ENCODE data around the gene MAEA. TPM values are rescaled to one million over a fixed set of nuclear protein-coding genes. Genes with fewer than 3 reads are reported as not detected.

Gene MAEA
- total and polyA plus RNA-seq, 9 of the 15 experiments (the other 6 are each of a cell fraction or from before 2014, with no cell fraction given) = 2.1 to 86.5 (median 45.0) TPM

DNA sequence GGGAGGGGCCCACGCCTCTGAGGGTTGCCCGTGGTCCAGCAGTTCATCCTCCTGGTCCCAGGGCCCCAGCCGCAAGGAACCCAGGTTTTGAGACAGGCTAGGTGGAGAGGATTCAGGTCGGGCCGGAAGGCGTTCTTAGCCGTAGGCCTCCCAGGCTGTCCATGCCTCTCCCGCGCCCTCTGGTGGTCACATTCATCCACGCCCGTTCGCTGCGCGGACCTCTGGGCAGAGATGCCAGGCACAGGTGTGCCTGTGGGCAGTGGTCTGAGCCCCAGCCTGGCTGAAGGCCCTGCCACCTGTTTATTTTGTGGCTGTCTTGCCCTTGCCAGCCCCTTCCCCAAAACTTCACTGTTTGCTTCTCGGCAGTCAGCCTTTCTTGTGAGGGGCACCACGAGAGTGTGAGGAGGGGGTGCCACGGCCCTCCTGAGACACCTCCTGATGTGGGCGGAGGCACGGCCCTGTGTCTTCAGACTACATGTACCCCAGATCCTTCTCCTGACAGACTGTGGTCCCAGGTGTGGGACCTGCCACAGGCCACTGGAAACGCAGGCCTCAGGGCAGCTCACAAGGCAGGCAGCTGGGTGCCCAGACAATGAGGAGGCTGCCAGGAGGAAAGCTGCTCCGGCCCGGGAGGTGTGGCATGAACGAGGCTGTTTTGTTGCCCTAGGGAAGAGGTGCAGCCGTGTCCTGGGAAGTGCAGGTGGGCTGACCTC is 62.3 kb downstream of the MAEA start (continued):
- TF ChIP-seq MYBL2 (IDR thresholded peaks at IDR 0.05; ENCODE audit: low read depth) (no peak), MYBL2 (CRISPR knock-in tag; IDR thresholded peaks at IDR 0.05; ENCODE audit: borderline replicate concordance) (no peak), RBFOX2 (IDR thresholded peaks at IDR 0.05; ENCODE audit: low read depth, low read length) (peak; percentile 51), NR2C1 (IDR thresholded peaks at IDR 0.05) (no peak), NR2C1 (tag; IDR thresholded peaks at IDR 0.05) (no peak), MTA3 (IDR thresholded peaks at IDR 0.05; ENCODE audit: borderline replicate concordance) (0 out of 2 replicates have a peak, but pooled peaks have one; percentile 30), ZNF77 (CRISPR knock-in tag; IDR thresholded peaks at IDR 0.05) (no peak), ZFX (CRISPR knock-in tag; IDR thresholded peaks at IDR 0.05) (peak; percentile 23; the same call in 1 of the 2 replicates), RCOR1 (IDR thresholded peaks at IDR 0.05; ENCODE audit: borderline replicate concordance in 1 of 2, low read depth in 2 of 2, low read length in 2 of 2) (peak in 1 of 2 experiments; percentile 13; a peak in 1 of 4 replicates), YY1 (IDR thresholded peaks at IDR 0.05; ENCODE audit: borderline replicate concordance in 1 of 3, control insufficient read depth in 1 of 3, extremely low read depth in 1 of 3, insufficient read depth in 3 of 3, insufficient read length in 1 of 3, insufficient replicate concordance in 2 of 3, low read depth in 1 of 3, low read length in 2 of 3) (peak in 2 of 3 experiments; percentile 16 to 43), SP2 (IDR thresholded peaks at IDR 0.05; ENCODE audit: extremely low read depth, low read depth, low read length, poor library complexity, severe bottlenecking) (no peak), ETV1 (tag; conservative IDR thresholded peaks at IDR 0.05; ENCODE audit: low read depth) (0 out of 2 replicates have a peak, but pooled peaks have one; percentile 36), TAF9B (IDR thresholded peaks at IDR 0.05; ENCODE audit: partially characterized antibody) (no peak), CTBP1 (IDR thresholded peaks at IDR 0.05; ENCODE audit: borderline replicate concordance) (0 out of 2 replicates have a peak, but pooled peaks have one; percentile 54), MYNN (IDR thresholded peaks at IDR 0.05) (peak; percentile 80), MYNN (CRISPR knock-in tag; IDR thresholded peaks at IDR 0.05) (no peak), CXXC5 (CRISPR knock-in tag; IDR thresholded peaks at IDR 0.05) (0 out of 2 replicates have a peak, but pooled peaks have one; percentile 21), HNRNPL (IDR thresholded peaks at IDR 0.05; ENCODE audit: low read depth, low read length) (peak; percentile 69), HCFC1 (IDR thresholded peaks at IDR 0.05; ENCODE audit: low read depth, low read length) (0 out of 2 replicates have a peak, but pooled peaks have one; percentile 13), KLF10 (CRISPR knock-in tag; IDR thresholded peaks at IDR 0.05) (no peak)
- TF ChIP-seq, protein P1, sequence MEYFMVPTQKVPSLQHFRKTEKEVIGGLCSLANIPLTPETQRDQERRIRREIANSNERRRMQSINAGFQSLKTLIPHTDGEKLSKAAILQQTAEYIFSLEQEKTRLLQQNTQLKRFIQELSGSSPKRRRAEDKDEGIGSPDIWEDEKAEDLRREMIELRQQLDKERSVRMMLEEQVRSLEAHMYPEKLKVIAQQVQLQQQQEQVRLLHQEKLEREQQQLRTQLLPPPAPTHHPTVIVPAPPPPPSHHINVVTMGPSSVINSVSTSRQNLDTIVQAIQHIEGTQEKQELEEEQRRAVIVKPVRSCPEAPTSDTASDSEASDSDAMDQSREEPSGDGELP (CRISPR knock-in tag; IDR thresholded peaks at IDR 0.05; ENCODE audit: borderline replicate concordance) = peak; percentile 43; the same call in 1 of the 2 replicates
- TF ChIP-seq, protein P2, sequence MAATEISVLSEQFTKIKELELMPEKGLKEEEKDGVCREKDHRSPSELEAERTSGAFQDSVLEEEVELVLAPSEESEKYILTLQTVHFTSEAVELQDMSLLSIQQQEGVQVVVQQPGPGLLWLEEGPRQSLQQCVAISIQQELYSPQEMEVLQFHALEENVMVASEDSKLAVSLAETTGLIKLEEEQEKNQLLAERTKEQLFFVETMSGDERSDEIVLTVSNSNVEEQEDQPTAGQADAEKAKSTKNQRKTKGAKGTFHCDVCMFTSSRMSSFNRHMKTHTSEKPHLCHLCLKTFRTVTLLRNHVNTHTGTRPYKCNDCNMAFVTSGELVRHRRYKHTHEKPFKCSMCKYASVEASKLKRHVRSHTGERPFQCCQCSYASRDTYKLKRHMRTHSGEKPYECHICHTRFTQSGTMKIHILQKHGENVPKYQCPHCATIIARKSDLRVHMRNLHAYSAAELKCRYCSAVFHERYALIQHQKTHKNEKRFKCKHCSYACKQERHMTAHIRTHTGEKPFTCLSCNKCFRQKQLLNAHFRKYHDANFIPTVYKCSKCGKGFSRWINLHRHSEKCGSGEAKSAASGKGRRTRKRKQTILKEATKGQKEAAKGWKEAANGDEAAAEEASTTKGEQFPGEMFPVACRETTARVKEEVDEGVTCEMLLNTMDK (IDR thresholded peaks at IDR 0.05; ENCODE audit: borderline replicate concordance, insufficient read depth, low read depth, low read length, poor library complexity, severe bottlenecking) = peak; percentile 14
